Measurements from ENCODE around the gene WDR33.

WDR33 gene

GRCh38 chr2:127670055-127670956, 140.7 kb downstream of the WDR33 start:
- POLR2A ChIA-PET (ENCODE audit: low non-redundant PET) = interaction anchor here (0.6 kb wide), 1 partner anchor 9 kb away, joined by 4 read pairs; no protein-coding TSS in a partner anchor
- no peak for DNase-seq (ENCODE audit: low spot score)
- no peak overlapping the region for H3K27ac ChIP-seq
- TF ChIP-seq CTCF (conservative IDR thresholded peaks at IDR 0.05; ENCODE audit: low read depth) = no peak
- CTCF ChIA-PET = no interaction called here

- ChIA-PET CTCF (no interaction called here), POLR2A (ENCODE audit: low non-redundant PET) (no interaction called here)
- no peak for TF ChIP-seq CTCF (conservative IDR thresholded peaks at IDR 0.05; ENCODE audit: low read depth)
- no peak overlapping the region for H3K27ac ChIP-seq
- no peak for DNase-seq (ENCODE audit: low spot score)
Measured at GRCh38 chr2:127669056-127669455, 141.9 kb downstream of the WDR33 start.

GRCh38 chr2:127665267-127665893, 145.6 kb downstream of the WDR33 start:
- TF ChIP-seq CTCF (conservative IDR thresholded peaks at IDR 0.05; ENCODE audit: low read depth) = no peak
- ChIA-PET POLR2A (ENCODE audit: low non-redundant PET) (no interaction called here), CTCF (no interaction called here)
- no peak overlapping the region for H3K27ac ChIP-seq
- DNase-seq (ENCODE audit: low spot score) = no peak

GRCh38 chr2:127664895-127665225, 146.1 kb downstream of the WDR33 start:
- no peak for TF ChIP-seq CTCF (conservative IDR thresholded peaks at IDR 0.05; ENCODE audit: low read depth)
- CTCF ChIA-PET = no interaction called here
- POLR2A ChIA-PET (ENCODE audit: low non-redundant PET) = no interaction called here
- H3K27ac ChIP-seq = no peak overlapping the region
- DNase-seq (ENCODE audit: low spot score) = no peak

- no peak for DNase-seq (ENCODE audit: low spot score)
- POLR2A ChIA-PET (ENCODE audit: low non-redundant PET) = no interaction called here
- CTCF ChIA-PET = interaction anchor here (0.6 kb wide), 1 partner anchor 23 kb away, joined by 3 read pairs; no protein-coding TSS in a partner anchor
- no peak for TF ChIP-seq CTCF (conservative IDR thresholded peaks at IDR 0.05; ENCODE audit: low read depth)
- no peak overlapping the region for H3K27ac ChIP-seq
Measured at GRCh38 chr2:127664065-127664894, 146.7 kb downstream of the WDR33 start.

- no peak overlapping the region for H3K27ac ChIP-seq
- no peak for TF ChIP-seq CTCF (conservative IDR thresholded peaks at IDR 0.05; ENCODE audit: low read depth)
- CTCF ChIA-PET = interaction anchor here (0.5 to 0.6 kb wide), 3 partner anchors 22 to 253 kb away, joined by 3 to 4 read pairs (median 3); no protein-coding TSS in a partner anchor
- POLR2A ChIA-PET (ENCODE audit: low non-redundant PET) = no interaction called here
- DNase-seq (ENCODE audit: low spot score) = no peak
Measured at GRCh38 chr2:127663566-127664064, 147.4 kb downstream of the WDR33 start.

Measured in RWPE1 (cell line).